GM13977 (cell line): Measurements from ENCODE around the gene SULT1A2.

ENCODE experiments used
- DNase-seq: peaks from one replicate; pipeline ENCODE4 v3.0.0; 2012; ENCODE audit warnings: low spot score
- in situ Hi-C: fragments of 300-500 bp; cut with MboI; formaldehyde crosslinking; loops from one replicate; pipeline ENCODE4 v1.12.0; 2022; ENCODE audit warnings: low sequenced_read_pairs, low pct_unique_long_range_greater_than_20kb, mixed read lengths, inconsistent platforms; ENCODE audit not compliant: unreplicated experiment
- TF ChIP-seq, protein P1 (sequence below): IDR thresholded peaks from 2 replicates; pipeline ENCODE4 v1.5.1; 2012; ENCODE audit warnings: mild to moderate bottlenecking, control low read depth; ENCODE audit not compliant: insufficient read depth; ENCODE audit errors: extremely low read depth, missing control alignments

Gene SULT1A2

DNA sequence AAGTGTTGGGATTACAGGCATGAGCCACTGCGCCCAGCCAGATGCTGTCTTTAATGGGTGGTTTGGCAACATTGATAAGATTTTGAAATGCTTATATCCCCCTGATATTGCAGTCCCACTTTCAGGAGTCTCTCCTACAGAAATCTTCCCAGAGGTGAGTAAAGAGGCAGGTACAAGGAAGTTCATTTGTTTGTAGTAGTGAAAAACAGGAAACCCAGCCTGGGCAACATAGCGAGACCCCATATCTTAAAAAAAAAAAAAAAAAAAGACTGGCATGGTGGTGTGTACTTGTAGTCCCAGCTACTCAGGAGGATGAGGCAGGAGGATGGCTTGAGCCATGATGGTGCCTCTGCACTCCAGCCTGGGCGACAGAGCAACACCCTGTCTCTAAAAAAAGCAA is 51.9 kb downstream of the SULT1A2 start:
- TF ChIP-seq, protein P1, sequence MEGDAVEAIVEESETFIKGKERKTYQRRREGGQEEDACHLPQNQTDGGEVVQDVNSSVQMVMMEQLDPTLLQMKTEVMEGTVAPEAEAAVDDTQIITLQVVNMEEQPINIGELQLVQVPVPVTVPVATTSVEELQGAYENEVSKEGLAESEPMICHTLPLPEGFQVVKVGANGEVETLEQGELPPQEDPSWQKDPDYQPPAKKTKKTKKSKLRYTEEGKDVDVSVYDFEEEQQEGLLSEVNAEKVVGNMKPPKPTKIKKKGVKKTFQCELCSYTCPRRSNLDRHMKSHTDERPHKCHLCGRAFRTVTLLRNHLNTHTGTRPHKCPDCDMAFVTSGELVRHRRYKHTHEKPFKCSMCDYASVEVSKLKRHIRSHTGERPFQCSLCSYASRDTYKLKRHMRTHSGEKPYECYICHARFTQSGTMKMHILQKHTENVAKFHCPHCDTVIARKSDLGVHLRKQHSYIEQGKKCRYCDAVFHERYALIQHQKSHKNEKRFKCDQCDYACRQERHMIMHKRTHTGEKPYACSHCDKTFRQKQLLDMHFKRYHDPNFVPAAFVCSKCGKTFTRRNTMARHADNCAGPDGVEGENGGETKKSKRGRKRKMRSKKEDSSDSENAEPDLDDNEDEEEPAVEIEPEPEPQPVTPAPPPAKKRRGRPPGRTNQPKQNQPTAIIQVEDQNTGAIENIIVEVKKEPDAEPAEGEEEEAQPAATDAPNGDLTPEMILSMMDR = no peak
- no peak for DNase-seq
- in situ Hi-C loops = loop anchor here (25.0 kb wide), 1 partner anchor 233 kb away; no protein-coding TSS in a partner anchor

DNA sequence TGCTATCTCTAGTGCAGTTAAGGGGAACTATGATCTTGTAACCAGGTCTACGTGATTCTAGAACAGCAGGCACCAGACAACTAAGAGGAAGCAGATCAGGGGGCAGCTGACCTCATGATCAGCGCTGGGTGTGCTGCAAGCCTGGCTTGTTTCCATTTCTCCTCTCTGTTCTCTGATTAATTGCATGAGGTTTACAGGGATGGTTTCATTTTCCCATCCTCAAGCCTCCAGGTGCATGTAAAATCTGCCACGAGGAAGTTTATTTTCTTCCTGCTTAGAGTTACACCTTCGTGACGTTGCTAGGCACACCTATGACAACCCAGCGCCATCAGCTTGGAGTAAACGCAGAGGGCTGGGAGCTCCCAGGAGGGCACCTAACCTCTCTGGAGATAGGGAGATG is 53.8 kb downstream of the SULT1A2 start:
- TF ChIP-seq, protein P1 = no peak
- DNase-seq = no peak
- in situ Hi-C loops = loop anchor here (25.0 kb wide), 1 partner anchor 231 kb away; no protein-coding TSS in a partner anchor

DNA sequence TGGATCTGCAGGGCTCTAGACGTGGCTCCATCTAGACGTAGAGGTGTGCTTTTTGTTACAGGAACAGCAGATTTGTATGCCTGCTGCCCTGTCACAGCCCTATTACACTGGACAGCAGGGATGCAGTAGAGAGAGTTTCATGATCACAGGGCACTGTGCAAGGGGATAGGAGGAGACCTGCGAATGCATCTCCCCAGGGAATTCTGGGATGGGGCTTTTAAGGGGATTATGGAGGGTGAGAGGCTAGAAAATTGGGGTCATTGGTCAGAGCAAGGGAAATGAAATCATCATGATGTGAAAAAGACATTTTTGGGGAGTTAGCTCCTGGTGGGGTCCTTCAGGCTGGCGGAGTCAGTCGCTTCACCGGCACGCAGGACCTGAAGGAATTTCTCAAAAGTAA is 54.2 kb downstream of the SULT1A2 start:
- no peak for DNase-seq
- TF ChIP-seq, protein P1 = no peak
- in situ Hi-C loops = loop anchor here (25.0 kb wide), 1 partner anchor 230 kb away; no protein-coding TSS in a partner anchor
